Liver (tissue), 9 donors: ENCODE measurements around the gene MGAT1. TPM values are rescaled to one million over a fixed set of nuclear protein-coding genes. Genes with fewer than 3 reads are reported as not detected.

ENCODE experiments used
- DNase-seq: peaks from one replicate; pipeline ENCODE4 v3.0.0-alpha.2; 2017; ENCODE audit warnings: low spot score
- H3K27ac ChIP-seq, 2 donors: one replicate each; pipeline ENCODE4 v1.7.0; 2013; ENCODE audit warnings: inconsistent platforms in 2 of 2, low read length in 2 of 2, control low read depth in 1 of 2, low read depth in 1 of 2, mild to moderate bottlenecking in 1 of 2
- H3K27me3 ChIP-seq, 4 donors: one replicate each; pipeline versions ENCODE4 v1.6.1 to v1.7.0; 2013; ENCODE audit warnings: low read length in 3 of 4, inconsistent platforms in 1 of 4, mild to moderate bottlenecking in 1 of 4, moderate library complexity in 1 of 4; ENCODE audit not compliant: control insufficient read depth in 4 of 4, insufficient read depth in 4 of 4
- H3K36me3 ChIP-seq, 4 donors: one replicate each; pipeline versions ENCODE4 v1.6.1 to v1.7.0; 2013; ENCODE audit warnings: low read length in 3 of 4, mild to moderate bottlenecking in 3 of 4, low read depth in 1 of 4, moderate library complexity in 1 of 4; ENCODE audit not compliant: control insufficient read depth in 4 of 4, insufficient read depth in 3 of 4
- H3K4me1 ChIP-seq, 4 donors: one replicate each; pipeline versions ENCODE4 v1.6.1 to v1.7.0; 2013; ENCODE audit warnings: low read length in 3 of 4, mild to moderate bottlenecking in 3 of 4, moderate library complexity in 1 of 4; ENCODE audit not compliant: control insufficient read depth in 4 of 4, insufficient read depth in 4 of 4
- H3K4me3 ChIP-seq, 3 donors: one replicate each; pipeline versions ENCODE4 v1.6.1 to v1.7.0; 2013; ENCODE audit warnings: low read length in 3 of 3, control low read depth in 1 of 3, low read depth in 1 of 3, mild to moderate bottlenecking in 1 of 3
- H3K9ac ChIP-seq, 2 donors: one replicate each; pipeline ENCODE4 v1.7.0; 2013; ENCODE audit warnings: low read length in 2 of 2, mild to moderate bottlenecking in 2 of 2, moderate library complexity in 2 of 2, control low read depth in 1 of 2, low read depth in 1 of 2
- H3K9me3 ChIP-seq, 4 donors: one replicate each; pipeline versions ENCODE4 v1.6.1 to v1.7.0; 2013; ENCODE audit warnings: low read length in 3 of 4; ENCODE audit not compliant: control insufficient read depth in 4 of 4
- FOXA2 ChIP-seq: IDR thresholded peaks from 2 replicates; pipeline ENCODE4 v1.6.1; 2016; ENCODE audit warnings: antibody characterized with exemption
- MAX ChIP-seq: IDR thresholded peaks from 2 replicates; pipeline ENCODE4 v1.6.1; 2016; ENCODE audit warnings: antibody characterized with exemption
- NR2F2 ChIP-seq: IDR thresholded peaks from 2 replicates; pipeline ENCODE4 v1.6.1; 2016; ENCODE audit warnings: antibody characterized with exemption
- REST ChIP-seq: IDR thresholded peaks from 2 replicates; pipeline ENCODE4 v1.6.1; 2016; ENCODE audit warnings: antibody characterized with exemption, mild to moderate bottlenecking
- SP1 ChIP-seq: IDR thresholded peaks from 2 replicates; pipeline ENCODE4 v1.6.1; 2018; ENCODE audit warnings: antibody characterized with exemption, mild to moderate bottlenecking
- WGBS: extraction: QIAGEN DNeasy Blood & Tissue Kit; methylation state at CpG from one replicate; pipeline ENCODE4 v1.1.7; 2013; 5-methylcytosine and 5-hydroxymethylcytosine counted together
- polyA plus RNA-seq, 2 donors: library from polyadenylated mRNA; stranded (reverse) in 1 of 2; unstranded in 1 of 2; fragments of 200-250 nt in 1 of 2; fragments of >200 nt in 1 of 2; fragmentation: Nextera tagmentation in 1 of 2; extraction: Ambion mirVana in 1 of 2; gene quantifications; one replicate each; pipeline versions ENCODE4 v1.2.1 to v1.2.3, GENCODE V29; 2013 to 2015
- total RNA-seq, 2 donors: library from RNA; depleted of rRNA; stranded (reverse); fragments of >200 nt; gene quantifications; one replicate each; pipeline ENCODE4 v1.2.3, GENCODE V29; 2014
- donor health status: healthy.
- donor health status: healthy.
- donor health status: healthy.
- donor health status: healthy.
- donor health status: healthy.

The MGAT1 gene
- total and polyA plus RNA-seq, 4 donors = 73.0 to 125 (median 97.7) TPM

DNA sequence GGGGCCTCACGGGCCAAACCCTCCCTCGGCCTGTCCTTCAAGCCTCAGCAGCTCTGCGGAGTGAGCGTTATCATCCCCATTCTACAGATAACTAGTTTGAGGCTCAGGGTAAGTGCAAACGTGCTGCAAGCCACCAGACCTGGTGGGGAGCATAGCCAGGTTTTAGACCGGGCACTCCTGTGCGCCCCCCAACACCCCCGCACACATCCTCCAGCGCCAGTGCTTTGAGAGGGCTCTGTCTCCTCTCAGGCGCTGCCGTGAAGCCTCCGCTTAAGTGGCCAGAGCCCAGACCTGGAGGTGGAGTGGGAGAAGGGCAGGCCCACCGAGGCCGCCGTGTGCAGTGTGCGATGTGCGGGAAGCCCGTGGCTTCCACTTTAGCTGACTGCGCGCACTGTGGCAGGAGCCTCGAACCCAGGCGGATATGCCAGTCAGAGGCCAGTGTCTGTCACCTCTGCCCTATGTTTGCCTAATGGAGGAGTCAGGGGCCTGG is 1.6 kb upstream of the MGAT1 start (continued):
- TF ChIP-seq MAX (no peak), FOXA2 (no peak), SP1 (no peak)

DNA sequence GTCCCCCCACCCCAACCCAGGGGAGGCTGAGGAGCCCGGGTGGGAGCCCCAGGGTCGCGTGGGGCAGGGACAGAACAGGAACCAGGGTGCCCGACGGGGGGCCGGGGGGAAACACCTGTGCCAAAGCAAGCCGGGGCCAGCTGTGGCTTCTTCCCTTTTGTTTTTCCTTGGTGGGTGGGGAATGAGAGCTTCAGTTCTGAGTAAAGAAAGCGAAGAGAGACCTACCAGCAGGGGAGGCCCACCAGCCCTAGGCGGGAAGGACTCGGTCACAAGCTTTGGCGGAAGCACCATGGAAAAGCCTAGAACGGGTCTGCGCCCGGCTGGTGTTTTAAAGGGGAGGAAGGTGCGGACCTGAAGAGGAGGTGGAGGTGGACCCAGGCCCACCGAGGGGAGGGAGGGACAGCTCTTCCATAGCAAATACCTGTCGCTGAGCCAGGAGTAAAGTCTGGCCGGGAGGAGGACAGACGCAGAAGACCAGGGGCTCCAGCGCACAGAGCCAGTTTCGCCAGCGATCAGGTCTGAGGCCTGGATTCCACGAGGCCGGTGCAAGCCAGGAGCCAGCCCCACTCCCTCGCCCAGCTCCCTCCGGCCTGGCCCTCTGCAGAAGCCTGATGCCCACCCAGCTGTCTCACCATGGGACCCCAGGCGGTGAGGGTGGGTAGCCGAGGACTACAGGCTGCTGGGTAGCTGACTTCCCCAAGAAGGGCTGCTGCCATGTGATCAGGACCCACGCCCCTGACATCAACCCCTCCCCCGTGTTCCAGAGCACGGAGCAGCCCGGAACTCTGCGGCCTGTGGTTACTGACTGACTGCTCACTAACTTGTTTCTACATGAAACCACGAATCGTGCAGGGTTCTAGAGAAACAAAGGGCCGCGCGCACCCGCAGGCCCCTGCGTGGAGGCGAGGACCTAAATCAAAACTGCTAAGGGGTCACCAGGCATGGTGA is 849 bp upstream of the MGAT1 start:
- Histone ChIP-seq H3K9ac (peak overlapping the region; percentile 30 to 67), H3K4me3 (peak overlapping the region; percentile 10 to 86 (median 16)), H3K27me3 (no peaks in the 10 kb centered on the region), H3K36me3 (peaks cover 0 to 3% (median 1%) of the 10 kb centered on the region in 4 donors), H3K4me1 (peaks cover 22 to 89% (median 81%) of the 10 kb centered on the region in 4 donors), H3K9me3 (no peaks in the 10 kb centered on the region), H3K27ac (peak overlapping the region; percentile 87 to 96)
- TF ChIP-seq SP1 (peak; percentile 8), REST (peak; percentile 4), FOXA2 (no peak)
- WGBS = 49% methylated on average over 41 of the region's 41 CpGs
- peak; percentile 61 for DNase-seq

GRCh38 chr5:180801596-180802324 is 846 bp downstream of the MGAT1 start:
- H3K36me3 ChIP-seq = peaks cover 0 to 5% (median 3%) of the 10 kb centered on the region in 4 donors
- H3K9ac ChIP-seq = peak overlapping the region in 1 of 2 donors; percentile 41
- 26% methylated on average over 15 of the region's 15 CpGs for WGBS
- H3K27me3 ChIP-seq = no peaks in the 10 kb centered on the region
- no peaks in the 10 kb centered on the region for H3K9me3 ChIP-seq
- H3K4me3 ChIP-seq = peak overlapping the region; percentile 3 to 86 (median 80)
- H3K27ac ChIP-seq = peak overlapping the region; percentile 91 to 96
- peak; percentile 29 for TF ChIP-seq NR2F2
- no peak for TF ChIP-seq REST
- DNase-seq = no peak
- peaks cover 18 to 86% (median 79%) of the 10 kb centered on the region in 4 donors for H3K4me1 ChIP-seq
